ENCODE results near the gene PBOV1.

The PBOV1 gene

DNA sequence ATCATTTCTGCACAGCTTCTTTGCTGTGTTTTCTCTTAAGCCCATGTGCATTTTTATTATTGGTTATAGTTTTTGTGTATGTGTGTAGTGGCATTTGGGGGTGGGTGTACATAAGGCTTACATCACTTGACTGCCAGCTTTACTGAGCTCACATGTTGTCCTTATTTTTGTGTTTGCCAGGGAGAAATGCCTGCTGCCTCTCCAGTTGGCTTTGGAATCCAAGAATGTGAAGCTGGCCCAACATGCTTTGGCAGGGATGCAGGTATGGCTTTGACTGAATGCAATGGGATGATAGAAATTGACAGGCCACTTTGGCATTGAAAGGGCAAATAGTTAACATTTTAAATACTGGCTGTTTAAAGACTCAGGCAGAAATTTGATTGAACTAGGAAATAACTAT lies 11.4 kb downstream of the PBOV1 start:
- H3K4me1 ChIP-seq (ENCODE audit: control insufficient read depth, insufficient read depth, low read length, unreplicated experiment): no peaks in the 10 kb centered on the region
- H3K36me3 ChIP-seq (ENCODE audit: insufficient read depth, low read length): no peaks in the 10 kb centered on the region
- no peak overlapping the region for H3K27ac ChIP-seq (ENCODE audit: low read depth, low read length)
- no peak overlapping the region for H3K4me3 ChIP-seq (ENCODE audit: low read depth, low read length)
- H3K79me2 ChIP-seq (ENCODE audit: control insufficient read depth, insufficient read depth, low read length, unreplicated experiment): no peaks in the 10 kb centered on the region
- H2AFZ ChIP-seq (ENCODE audit: low read length, unreplicated experiment): no peak overlapping the region
- peaks cover 72% of the 10 kb centered on the region for H3K27me3 ChIP-seq (ENCODE audit: insufficient read depth, low read length)

DNA sequence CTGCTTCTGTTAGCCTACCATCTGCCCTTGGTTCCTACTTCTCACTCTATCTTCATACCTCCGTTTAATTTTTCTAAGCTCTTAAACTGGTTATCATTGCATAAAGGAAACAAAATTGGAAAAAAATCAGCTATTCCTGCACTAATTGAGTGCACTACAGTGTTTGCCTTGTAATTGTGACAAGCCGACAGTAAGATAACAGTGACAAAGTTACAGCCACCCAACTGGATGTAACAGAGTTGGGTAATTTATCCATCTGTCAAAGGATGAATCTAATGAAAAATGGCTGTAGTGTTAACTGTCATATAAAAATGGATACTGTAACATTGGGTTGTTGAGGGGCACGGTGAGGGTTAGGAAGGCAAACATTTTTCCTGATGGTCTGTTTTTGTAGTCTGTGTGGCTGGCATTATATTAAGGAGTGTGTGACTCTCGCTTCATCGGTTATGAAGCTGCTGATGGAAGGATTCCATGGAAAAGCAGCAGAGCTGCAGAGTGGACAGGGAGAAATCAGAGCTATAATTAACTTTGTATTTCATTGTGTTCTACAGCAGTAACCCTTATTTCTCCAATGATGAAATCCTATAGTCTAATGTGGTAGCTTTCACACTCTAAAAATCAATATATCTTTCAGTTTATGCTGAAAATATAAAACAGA lies 12.7 kb downstream of the PBOV1 start:
- no peaks in the 10 kb centered on the region for H3K4me1 ChIP-seq (ENCODE audit: control insufficient read depth, insufficient read depth, low read length, unreplicated experiment)
- H3K36me3 ChIP-seq (ENCODE audit: insufficient read depth, low read length): no peaks in the 10 kb centered on the region
- H3K79me2 ChIP-seq (ENCODE audit: control insufficient read depth, insufficient read depth, low read length, unreplicated experiment): no peaks in the 10 kb centered on the region
- no peak overlapping the region for H3K4me3 ChIP-seq (ENCODE audit: low read depth, low read length)
- no peak overlapping the region for H2AFZ ChIP-seq (ENCODE audit: low read length, unreplicated experiment)
- H3K27me3 ChIP-seq (ENCODE audit: insufficient read depth, low read length): peaks cover 67% of the 10 kb centered on the region
- no peak overlapping the region for H3K27ac ChIP-seq (ENCODE audit: low read depth, low read length)

DNA sequence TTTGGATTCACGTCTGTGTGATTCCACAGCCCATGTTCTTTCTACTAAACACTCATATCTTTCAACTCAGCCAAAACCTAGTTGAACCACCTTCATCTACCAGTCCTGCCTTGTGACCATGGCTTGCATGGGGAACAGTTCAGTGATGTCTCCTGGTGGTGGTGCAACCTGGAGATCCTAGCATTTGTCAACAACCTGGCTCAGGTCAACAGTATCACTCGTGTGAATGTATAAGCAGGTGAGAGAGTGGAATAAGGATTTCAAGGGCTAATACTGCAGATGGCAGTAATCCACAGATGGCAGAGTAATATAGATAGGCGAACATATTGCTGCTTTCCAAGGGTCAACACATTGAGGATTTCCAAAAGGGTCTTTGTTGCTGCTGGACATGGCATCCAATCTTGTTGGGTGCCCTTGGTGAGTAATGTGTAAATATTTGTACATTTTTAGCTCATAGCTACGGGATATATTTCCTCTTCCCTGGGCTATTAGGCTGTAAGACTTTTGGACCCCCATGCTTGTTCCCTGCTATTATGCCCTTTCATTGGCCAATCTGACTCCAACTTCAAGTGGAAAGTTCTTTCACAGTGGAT lies 13.4 kb downstream of the PBOV1 start:
- Histone ChIP-seq H3K27ac (ENCODE audit: low read depth, low read length) (no peak overlapping the region), H3K27me3 (ENCODE audit: insufficient read depth, low read length) (peaks cover 62% of the 10 kb centered on the region), H3K4me3 (ENCODE audit: low read depth, low read length) (no peak overlapping the region), H3K4me1 (ENCODE audit: control insufficient read depth, insufficient read depth, low read length, unreplicated experiment) (no peaks in the 10 kb centered on the region), H3K79me2 (ENCODE audit: control insufficient read depth, insufficient read depth, low read length, unreplicated experiment) (no peaks in the 10 kb centered on the region), H3K36me3 (ENCODE audit: insufficient read depth, low read length) (no peaks in the 10 kb centered on the region), H2AFZ (ENCODE audit: low read length, unreplicated experiment) (no peak overlapping the region)

DNA sequence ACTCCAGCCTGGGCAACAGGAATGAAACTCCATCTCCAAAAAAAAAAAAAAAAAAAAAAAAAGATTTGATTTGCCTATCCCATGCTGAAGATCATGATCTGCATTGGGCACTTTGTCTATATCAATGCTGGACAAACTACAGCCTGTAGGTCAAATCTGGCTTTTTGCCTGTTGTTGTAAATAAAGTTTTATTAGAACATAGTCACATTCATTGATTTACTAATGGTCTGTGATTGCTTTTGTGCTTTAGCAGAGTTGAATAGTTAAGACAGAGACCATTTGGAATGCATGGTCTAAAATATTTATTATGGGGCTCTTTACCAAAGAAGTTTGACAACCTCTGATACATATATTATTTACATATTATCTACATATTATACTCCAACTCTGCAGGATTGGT lies 14.0 kb downstream of the PBOV1 start:
- Histone ChIP-seq H3K4me3 (ENCODE audit: low read depth, low read length) (no peak overlapping the region), H3K27me3 (ENCODE audit: insufficient read depth, low read length) (peaks cover 56% of the 10 kb centered on the region), H2AFZ (ENCODE audit: low read length, unreplicated experiment) (no peak overlapping the region), H3K27ac (ENCODE audit: low read depth, low read length) (no peak overlapping the region), H3K4me1 (ENCODE audit: control insufficient read depth, insufficient read depth, low read length, unreplicated experiment) (no peaks in the 10 kb centered on the region), H3K79me2 (ENCODE audit: control insufficient read depth, insufficient read depth, low read length, unreplicated experiment) (no peaks in the 10 kb centered on the region), H3K36me3 (ENCODE audit: insufficient read depth, low read length) (no peaks in the 10 kb centered on the region)

DNA sequence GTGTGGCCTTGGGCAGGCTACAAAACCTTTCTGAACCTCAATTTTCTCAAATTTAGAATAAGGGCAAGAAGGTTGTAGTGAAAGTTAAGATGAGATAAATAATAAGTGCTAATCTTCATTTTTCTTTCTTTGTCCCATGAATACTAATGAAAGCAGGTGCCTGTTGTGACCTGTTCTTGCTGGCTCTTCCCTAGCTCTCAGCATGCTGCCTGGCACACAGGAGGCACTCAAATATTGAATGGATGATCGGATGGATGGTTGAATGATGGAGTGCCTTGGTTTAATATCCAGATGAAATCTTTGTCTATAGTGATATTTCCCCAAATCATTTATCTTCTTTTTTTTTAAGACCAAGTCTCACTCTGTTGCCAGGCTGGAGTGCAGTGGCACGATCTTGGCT lies 15.0 kb downstream of the PBOV1 start:
- H3K27ac ChIP-seq (ENCODE audit: low read depth, low read length): no peak overlapping the region
- no peaks in the 10 kb centered on the region for H3K4me1 ChIP-seq (ENCODE audit: control insufficient read depth, insufficient read depth, low read length, unreplicated experiment)
- H3K36me3 ChIP-seq (ENCODE audit: insufficient read depth, low read length): no peaks in the 10 kb centered on the region
- H3K4me3 ChIP-seq (ENCODE audit: low read depth, low read length): no peak overlapping the region
- no peak overlapping the region for H2AFZ ChIP-seq (ENCODE audit: low read length, unreplicated experiment)
- peaks cover 50% of the 10 kb centered on the region for H3K27me3 ChIP-seq (ENCODE audit: insufficient read depth, low read length)
- no peaks in the 10 kb centered on the region for H3K79me2 ChIP-seq (ENCODE audit: control insufficient read depth, insufficient read depth, low read length, unreplicated experiment)

DNA sequence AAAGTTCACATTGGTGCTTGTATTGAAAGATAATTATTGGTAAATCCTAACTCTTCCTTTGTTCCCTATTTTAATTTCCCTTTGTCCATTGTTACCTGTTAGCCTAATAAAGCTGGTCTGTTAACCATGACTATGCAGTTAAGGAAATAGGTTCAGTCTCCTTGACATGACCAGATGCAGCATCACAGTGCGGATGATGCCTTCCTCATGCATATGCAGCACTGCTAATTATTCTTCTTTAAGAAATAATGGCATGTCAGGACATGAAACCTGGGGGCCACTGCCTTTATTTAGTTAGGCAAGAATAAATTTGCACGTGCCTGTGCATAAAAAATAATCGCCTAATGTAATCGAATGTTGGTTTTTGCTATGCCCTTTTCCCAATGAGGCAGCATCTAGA lies 16.5 kb downstream of the PBOV1 start:
- H3K4me3 ChIP-seq (ENCODE audit: low read depth, low read length): no peak overlapping the region
- no peak overlapping the region for H2AFZ ChIP-seq (ENCODE audit: low read length, unreplicated experiment)
- H3K4me1 ChIP-seq (ENCODE audit: control insufficient read depth, insufficient read depth, low read length, unreplicated experiment): no peaks in the 10 kb centered on the region
- H3K27ac ChIP-seq (ENCODE audit: low read depth, low read length): no peak overlapping the region
- peaks cover 39% of the 10 kb centered on the region for H3K27me3 ChIP-seq (ENCODE audit: insufficient read depth, low read length)
- no peaks in the 10 kb centered on the region for H3K36me3 ChIP-seq (ENCODE audit: insufficient read depth, low read length)
- H3K79me2 ChIP-seq (ENCODE audit: control insufficient read depth, insufficient read depth, low read length, unreplicated experiment): no peaks in the 10 kb centered on the region

DNA sequence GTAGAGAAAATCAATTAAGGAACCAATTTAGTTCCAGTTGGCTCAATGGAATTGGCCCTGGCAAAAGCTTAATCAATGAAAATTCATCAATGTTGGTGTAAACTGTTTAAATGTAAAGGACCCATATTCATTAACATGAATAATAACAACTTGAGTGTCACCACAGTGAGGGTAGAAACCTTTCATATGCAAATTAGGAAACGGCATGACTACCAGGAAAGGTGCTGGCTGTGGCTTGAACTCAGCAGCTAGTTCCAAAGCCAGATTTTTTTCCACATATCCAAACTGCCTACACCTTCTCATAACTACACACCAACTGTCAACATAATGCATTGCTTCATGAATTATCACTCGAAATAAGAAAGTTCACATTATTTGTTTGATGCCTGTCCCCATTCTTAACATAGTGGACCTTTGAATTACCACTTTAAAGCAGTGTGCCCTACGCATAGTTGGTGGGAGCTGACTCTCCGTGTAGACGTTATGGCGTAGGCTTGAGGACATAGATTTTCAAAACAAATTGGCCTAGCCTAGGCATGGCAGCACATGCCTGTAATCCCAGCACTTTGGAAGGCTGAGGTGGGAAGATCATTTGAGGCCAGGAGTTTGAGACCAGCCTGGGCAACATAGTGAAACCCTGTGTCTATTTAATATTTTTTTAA lies 19.7 kb downstream of the PBOV1 start:
- Histone ChIP-seq H3K79me2 (ENCODE audit: control insufficient read depth, insufficient read depth, low read length, unreplicated experiment) (no peaks in the 10 kb centered on the region), H3K4me1 (ENCODE audit: control insufficient read depth, insufficient read depth, low read length, unreplicated experiment) (no peaks in the 10 kb centered on the region), H2AFZ (ENCODE audit: low read length, unreplicated experiment) (no peak overlapping the region), H3K36me3 (ENCODE audit: insufficient read depth, low read length) (no peaks in the 10 kb centered on the region), H3K4me3 (ENCODE audit: low read depth, low read length) (no peak overlapping the region), H3K27ac (ENCODE audit: low read depth, low read length) (no peak overlapping the region), H3K27me3 (ENCODE audit: insufficient read depth, low read length) (peaks cover 17% of the 10 kb centered on the region)

DNA sequence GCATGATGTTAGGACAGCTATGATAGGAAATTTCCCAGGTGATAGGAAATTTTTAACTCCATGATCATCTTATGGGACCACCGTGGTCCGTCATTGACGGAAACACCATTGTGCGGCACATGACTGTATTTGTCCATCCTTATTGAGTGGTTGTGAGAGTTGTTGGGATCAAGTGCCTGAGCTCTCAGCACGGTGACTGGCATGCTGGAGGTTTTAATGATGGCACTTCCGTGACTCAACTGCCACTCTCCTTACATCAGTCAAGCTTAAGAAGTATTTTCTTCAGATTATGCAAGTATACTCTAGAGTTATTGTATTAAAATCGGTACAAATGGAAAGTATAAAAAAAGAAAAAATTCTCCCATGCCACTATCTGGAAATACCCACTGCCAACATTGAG lies 20.7 kb downstream of the PBOV1 start:
- peaks cover 19% of the 10 kb centered on the region for H3K27me3 ChIP-seq (ENCODE audit: insufficient read depth, low read length)
- H3K79me2 ChIP-seq (ENCODE audit: control insufficient read depth, insufficient read depth, low read length, unreplicated experiment): no peaks in the 10 kb centered on the region
- H3K4me1 ChIP-seq (ENCODE audit: control insufficient read depth, insufficient read depth, low read length, unreplicated experiment): no peaks in the 10 kb centered on the region
- H3K27ac ChIP-seq (ENCODE audit: low read depth, low read length): no peak overlapping the region
- no peak overlapping the region for H3K4me3 ChIP-seq (ENCODE audit: low read depth, low read length)
- no peak overlapping the region for H2AFZ ChIP-seq (ENCODE audit: low read length, unreplicated experiment)
- no peaks in the 10 kb centered on the region for H3K36me3 ChIP-seq (ENCODE audit: insufficient read depth, low read length)

DNA sequence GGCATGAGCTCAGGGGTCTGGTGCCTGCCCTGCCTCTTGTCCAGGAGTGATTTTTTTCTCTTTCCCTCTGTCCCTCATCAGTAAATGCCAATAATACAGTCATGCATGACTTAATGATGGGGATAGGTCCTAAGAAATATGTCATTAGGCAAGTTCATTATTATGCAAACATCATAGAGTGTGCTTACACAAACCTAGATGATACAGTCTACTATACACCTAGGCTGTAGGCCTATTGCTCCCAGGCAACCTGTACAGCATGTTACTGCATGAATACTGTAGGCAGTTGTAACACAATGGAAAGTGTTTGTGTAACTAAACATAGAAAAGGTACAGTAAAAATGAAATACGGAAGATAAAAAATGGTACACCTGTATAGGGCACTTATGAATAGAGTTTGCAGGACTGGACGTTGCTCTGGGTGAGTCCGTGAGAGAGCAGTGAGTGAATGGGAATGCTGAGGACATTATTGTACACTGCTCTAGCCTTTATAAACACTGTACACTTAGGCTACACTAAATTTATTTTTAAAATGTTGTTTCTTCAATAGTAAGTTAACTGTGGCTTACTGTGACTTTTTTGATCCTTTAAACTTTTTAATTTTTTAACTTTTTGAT lies 22.1 kb downstream of the PBOV1 start:
- H3K4me3 ChIP-seq (ENCODE audit: low read depth, low read length): no peak overlapping the region
- no peaks in the 10 kb centered on the region for H3K36me3 ChIP-seq (ENCODE audit: insufficient read depth, low read length)
- H2AFZ ChIP-seq (ENCODE audit: low read length, unreplicated experiment): no peak overlapping the region
- H3K27ac ChIP-seq (ENCODE audit: low read depth, low read length): no peak overlapping the region
- H3K79me2 ChIP-seq (ENCODE audit: control insufficient read depth, insufficient read depth, low read length, unreplicated experiment): no peaks in the 10 kb centered on the region
- H3K4me1 ChIP-seq (ENCODE audit: control insufficient read depth, insufficient read depth, low read length, unreplicated experiment): no peaks in the 10 kb centered on the region
- peaks cover 25% of the 10 kb centered on the region; the same call in 1 of the 2 replicates for H3K27me3 ChIP-seq (ENCODE audit: insufficient read depth, low read length)

DNA sequence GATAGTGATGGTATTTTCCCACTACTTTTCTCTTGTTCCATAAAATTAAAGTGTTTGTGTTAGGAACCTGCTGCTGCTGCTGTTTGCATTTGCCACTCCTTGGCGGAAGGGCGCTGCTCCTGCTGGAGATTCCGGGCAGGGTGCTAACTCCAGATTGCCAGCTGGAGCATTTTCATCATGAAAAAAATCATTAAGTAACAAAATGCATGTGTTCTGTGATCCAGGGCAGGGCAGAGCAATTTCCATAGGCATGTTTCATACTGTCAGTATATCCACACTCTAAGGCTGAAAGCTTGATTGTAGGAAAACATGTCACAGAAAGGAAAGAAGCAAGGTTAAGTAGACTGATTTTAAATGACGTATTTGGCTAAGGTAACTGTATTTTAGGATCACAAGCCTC lies 24.0 kb downstream of the PBOV1 start:
- no peaks in the 10 kb centered on the region for H3K4me1 ChIP-seq (ENCODE audit: control insufficient read depth, insufficient read depth, low read length, unreplicated experiment)
- H3K27ac ChIP-seq (ENCODE audit: low read depth, low read length): no peak overlapping the region
- H3K79me2 ChIP-seq (ENCODE audit: control insufficient read depth, insufficient read depth, low read length, unreplicated experiment): no peaks in the 10 kb centered on the region
- H3K36me3 ChIP-seq (ENCODE audit: insufficient read depth, low read length): no peaks in the 10 kb centered on the region
- H3K27me3 ChIP-seq (ENCODE audit: insufficient read depth, low read length): peaks cover 42% of the 10 kb centered on the region
- no peak overlapping the region for H3K4me3 ChIP-seq (ENCODE audit: low read depth, low read length)
- no peak overlapping the region for H2AFZ ChIP-seq (ENCODE audit: low read length, unreplicated experiment)

Measured in ACC112 (cell line).